Brain microvascular endothelial cell (primary cell): ENCODE results near the gene HES1.
"Not testable (repeated sequence)": the region's sequence is repeated elsewhere in the genome, so short reads cannot be mapped to it uniquely, and the experiment has no call there.

Experiments used
- DNase-seq: peaks from one replicate; pipeline ENCODE4 v3.0.0-alpha.2; 2020
- H3K27ac ChIP-seq: fragments of 250-450 bp; sonication (Bioruptor Pico); 2 replicates; pipeline ENCODE4 v1.5.1; 2020; ENCODE audit warnings: mild to moderate bottlenecking, moderate library complexity
- H3K27me3 ChIP-seq: fragments of 250-450 bp; sonication (Bioruptor Pico); replicated peaks from 2 replicates; pipeline ENCODE4 v1.5.1; 2020; ENCODE audit warnings: mild to moderate bottlenecking
- H3K36me3 ChIP-seq: fragments of 250-450 bp; sonication (Bioruptor Pico); replicated peaks from 2 replicates; pipeline ENCODE4 v1.5.1; 2020; ENCODE audit warnings: mild to moderate bottlenecking
- H3K4me3 ChIP-seq: 2 replicates; pipeline ENCODE4 v1.5.1; 2011; ENCODE audit warnings: low read depth, mild to moderate bottlenecking, control low read depth, low read length, moderate library complexity
- in situ Hi-C: cut with HindIII; loops from 2 replicates; pipeline ENCODE4 v1.10.0; 2017; ENCODE audit warnings: low sequenced_read_pairs, low pct_ligation_motif_present
- TF ChIP-seq, protein P1 (sequence below): IDR thresholded peaks from 2 replicates; pipeline ENCODE4 v1.5.1; 2011; ENCODE audit warnings: low read depth, mild to moderate bottlenecking, moderate library complexity, low read length, control low read depth, inconsistent platforms; ENCODE audit errors: missing control alignments

The HES1 gene

GRCh38 chr3:194126790-194127189 is 9.2 kb upstream of the HES1 start:
- H3K36me3 ChIP-seq: no peaks in the 10 kb centered on the region
- no peak overlapping the region for H3K4me3 ChIP-seq
- in situ Hi-C loops: no loop called here
- no peak overlapping the region for H3K27ac ChIP-seq
- no peak for DNase-seq
- H3K27me3 ChIP-seq: peaks cover 68% of the 10 kb centered on the region
- TF ChIP-seq, protein P1, sequence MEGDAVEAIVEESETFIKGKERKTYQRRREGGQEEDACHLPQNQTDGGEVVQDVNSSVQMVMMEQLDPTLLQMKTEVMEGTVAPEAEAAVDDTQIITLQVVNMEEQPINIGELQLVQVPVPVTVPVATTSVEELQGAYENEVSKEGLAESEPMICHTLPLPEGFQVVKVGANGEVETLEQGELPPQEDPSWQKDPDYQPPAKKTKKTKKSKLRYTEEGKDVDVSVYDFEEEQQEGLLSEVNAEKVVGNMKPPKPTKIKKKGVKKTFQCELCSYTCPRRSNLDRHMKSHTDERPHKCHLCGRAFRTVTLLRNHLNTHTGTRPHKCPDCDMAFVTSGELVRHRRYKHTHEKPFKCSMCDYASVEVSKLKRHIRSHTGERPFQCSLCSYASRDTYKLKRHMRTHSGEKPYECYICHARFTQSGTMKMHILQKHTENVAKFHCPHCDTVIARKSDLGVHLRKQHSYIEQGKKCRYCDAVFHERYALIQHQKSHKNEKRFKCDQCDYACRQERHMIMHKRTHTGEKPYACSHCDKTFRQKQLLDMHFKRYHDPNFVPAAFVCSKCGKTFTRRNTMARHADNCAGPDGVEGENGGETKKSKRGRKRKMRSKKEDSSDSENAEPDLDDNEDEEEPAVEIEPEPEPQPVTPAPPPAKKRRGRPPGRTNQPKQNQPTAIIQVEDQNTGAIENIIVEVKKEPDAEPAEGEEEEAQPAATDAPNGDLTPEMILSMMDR: no peak

- in situ Hi-C loops: no loop called here
- Histone ChIP-seq H3K27me3 (peaks cover 71% of the 10 kb centered on the region), H3K4me3 (no peak overlapping the region), H3K27ac (no peak overlapping the region), H3K36me3 (no peaks in the 10 kb centered on the region)
- DNase-seq: peak; percentile 12
- TF ChIP-seq, protein P1: no peak
Observed at GRCh38 chr3:194128202-194128918, 7.6 kb upstream of the HES1 start.

DNA sequence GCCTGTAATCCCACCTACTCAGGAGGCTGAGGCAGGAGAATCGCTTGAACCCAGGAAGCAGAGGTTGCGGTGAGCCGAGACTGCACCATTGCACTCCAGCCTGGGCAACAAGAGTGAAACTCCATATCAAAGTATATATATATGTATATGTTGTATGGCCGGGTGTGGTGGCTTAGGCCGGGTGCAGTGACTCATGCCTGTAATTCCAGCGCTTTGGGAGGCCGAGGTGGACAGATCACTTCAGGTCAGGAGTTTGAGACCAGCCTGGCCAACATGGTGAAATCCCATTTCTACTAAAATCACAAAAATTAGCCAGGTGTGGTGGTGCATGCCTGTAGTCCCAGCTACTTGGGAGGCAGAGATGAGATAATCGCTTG is 7.0 kb upstream of the HES1 start:
- H3K4me3 ChIP-seq, in situ Hi-C loops, H3K27ac ChIP-seq, DNase-seq, H3K36me3 ChIP-seq: not testable (repeated sequence)
- H3K27me3 ChIP-seq: peaks cover 66% of the 10 kb centered on the region

GRCh38 chr3:194129581-194130133 is 6.3 kb upstream of the HES1 start:
- H3K27ac ChIP-seq: no peak overlapping the region
- in situ Hi-C loops: no loop called here
- H3K4me3 ChIP-seq: no peak overlapping the region

GRCh38 chr3:194130188-194130587 is 5.8 kb upstream of the HES1 start:
- Histone ChIP-seq H3K27me3 (peaks cover 54% of the 10 kb centered on the region), H3K4me3 (no peak overlapping the region), H3K27ac (no peak overlapping the region), H3K36me3 (no peaks in the 10 kb centered on the region)
- TF ChIP-seq, protein P1: no peak
- in situ Hi-C loops: no loop called here
- DNase-seq: no peak

More at GRCh38 chr3:194129581-194130133, 6.3 kb upstream of the HES1 start:
- TF ChIP-seq, protein P1: no peak
- Histone ChIP-seq H3K36me3 (no peaks in the 10 kb centered on the region), H3K27me3 (peaks cover 59% of the 10 kb centered on the region)
- DNase-seq: peak; percentile 25

- in situ Hi-C loops: no loop called here
- no peaks in the 10 kb centered on the region for H3K36me3 ChIP-seq
- TF ChIP-seq, protein P1: no peak
- DNase-seq: no peak
- no peak overlapping the region for H3K27ac ChIP-seq
- H3K27me3 ChIP-seq: peaks cover 47% of the 10 kb centered on the region
- no peak overlapping the region for H3K4me3 ChIP-seq
Observed at GRCh38 chr3:194130807-194131589, 5.0 kb upstream of the HES1 start.
